GM12801 (cell line): Measurements from ENCODE around the gene CPN2.

Source experiments
- CTCF ChIP-seq: IDR thresholded peaks from one replicate; pipeline ENCODE4 v1.5.1; 2011; ENCODE audit warnings: control low read depth; ENCODE audit not compliant: insufficient read length; ENCODE audit errors: extremely low read depth

The CPN2 gene

GRCh38 chr3:194310060-194310835 is 40.9 kb downstream of the CPN2 start:
- TF ChIP-seq CTCF = no peak

- TF ChIP-seq CTCF = no peak
These were observed 42.3 kb downstream of the CPN2 start for GRCh38 chr3:194308601-194309449.

- TF ChIP-seq CTCF = no peak
These were observed 43.3 kb downstream of the CPN2 start for GRCh38 chr3:194307849-194308248.

GRCh38 chr3:194306771-194307640 is 44.1 kb downstream of the CPN2 start:
- no peak for TF ChIP-seq CTCF

GRCh38 chr3:194306109-194306686 is 44.9 kb downstream of the CPN2 start:
- TF ChIP-seq CTCF = no peak

- TF ChIP-seq CTCF = no peak
These were observed 45.6 kb downstream of the CPN2 start for GRCh38 chr3:194305356-194306108.
